Calu3 (cell line): Measurements from ENCODE around the gene ALOX12B. TPM values are rescaled to one million over a fixed set of nuclear protein-coding genes. Genes with fewer than 3 reads are reported as not detected.

Experiments used
- BruUV-seq: library from RNA; stranded (reverse); fragments of 400-500 nt; replicated peaks from 2 replicates; lab custom pipeline; 2021; lab: Mats Ljungman, UMichigan
- CTCF ChIA-PET: fragments of 300-600 bp; sonication (Branson Sonifier 250); formaldehyde crosslinking; loops from one replicate; lab custom pipeline; 2022; ENCODE audit warnings: antibody characterized with exemption; lab: Charles Lee
- DNase-seq: peaks from one replicate; pipeline ENCODE4 v3.0.0; 2022
- H3K27ac Mint-ChIP-seq: one replicate; pipeline ENCODE4 v1.8.0; 2022; ENCODE audit warnings: mixed read lengths; ENCODE audit not compliant: unreplicated experiment
- H3K27me3 Mint-ChIP-seq: one replicate; pipeline ENCODE4 v1.8.0; 2022; ENCODE audit warnings: mixed read lengths; ENCODE audit not compliant: unreplicated experiment
- H3K36me3 Mint-ChIP-seq: one replicate; pipeline ENCODE4 v1.8.0; 2022; ENCODE audit warnings: mild to moderate bottlenecking, moderate library complexity, mixed read lengths; ENCODE audit not compliant: insufficient read depth, unreplicated experiment
- H3K4me1 Mint-ChIP-seq: one replicate; pipeline ENCODE4 v1.8.0; 2022; ENCODE audit warnings: mild to moderate bottlenecking, low read depth, mixed read lengths; ENCODE audit not compliant: unreplicated experiment
- H3K4me3 Mint-ChIP-seq: one replicate; pipeline ENCODE4 v1.8.0; 2022; ENCODE audit warnings: mild to moderate bottlenecking, low read depth, moderate library complexity, mixed read lengths; ENCODE audit not compliant: unreplicated experiment
- H3K9me3 Mint-ChIP-seq: one replicate; pipeline ENCODE4 v1.8.0; 2022; ENCODE audit warnings: low read depth, mixed read lengths; ENCODE audit not compliant: unreplicated experiment
- intact Hi-C: fragments of 100-400 bp; cut with micrococcal nuclease; formaldehyde crosslinking; loops from one replicate; pipeline ENCODE4 v1.10.0; 2022; ENCODE audit not compliant: unreplicated experiment
- total RNA-seq: library from RNA; stranded (reverse); gene quantifications from 2 replicates; pipeline ENCODE4 v1.2.3, GENCODE V29; 2022
- TF ChIP-seq, protein P1 (sequence below): fragments of 200-600 bp; IDR thresholded peaks from one replicate; pipeline ENCODE4 v1.8.0; 2022; ENCODE audit warnings: antibody characterized with exemption; ENCODE audit not compliant: unreplicated experiment

The ALOX12B gene
- total RNA-seq, 1 experiment from 2014 or later, result not detected

DNA sequence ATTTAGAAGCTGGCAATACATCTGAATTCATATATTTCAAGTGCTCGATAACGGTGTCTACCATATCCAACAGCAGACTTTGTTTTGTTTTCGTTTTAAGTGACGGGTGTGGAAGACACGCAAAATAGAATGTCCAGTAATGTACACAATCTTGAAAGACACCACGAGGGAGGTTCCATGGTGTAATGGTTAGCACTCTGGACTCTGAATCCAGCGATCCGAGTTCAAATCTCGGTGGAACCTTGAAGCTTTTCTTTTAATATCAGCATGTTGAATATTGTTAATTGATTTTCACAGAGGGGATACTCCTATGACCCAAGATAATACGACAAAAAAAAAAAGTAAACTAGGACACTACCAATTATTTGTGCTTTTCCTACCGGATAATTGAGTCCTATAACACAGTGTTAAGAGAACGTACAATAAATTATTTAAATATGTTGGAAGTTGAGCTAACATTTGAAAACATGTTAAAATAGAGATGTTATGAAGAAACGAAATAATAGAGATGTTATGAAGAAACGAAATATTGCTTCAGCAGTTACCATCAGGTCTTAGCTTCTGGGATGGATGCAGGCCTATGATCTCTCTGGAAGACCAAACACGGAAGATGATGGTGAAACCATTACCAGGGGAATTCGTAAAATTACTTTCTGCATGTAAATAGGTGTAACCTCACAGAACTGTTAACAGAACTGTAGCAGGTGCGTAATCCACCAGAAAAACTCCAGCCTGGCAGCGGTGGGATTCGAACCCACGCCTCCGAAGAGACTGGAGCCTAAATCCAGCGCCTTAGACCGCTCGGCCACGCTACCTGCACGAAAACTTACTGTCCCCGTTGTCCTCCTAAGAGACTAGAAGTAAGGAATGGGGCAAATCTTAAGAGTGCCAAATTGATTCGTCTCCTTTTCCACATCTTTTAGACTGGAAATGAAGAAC lies 32.3 kb upstream of the ALOX12B start:
- Mint-ChIP-seq H3K36me3 (peaks cover 44% of the 10 kb centered on the region), H3K27ac (peak overlapping the region; percentile 98), H3K27me3 (peaks cover 56% of the 10 kb centered on the region), H3K4me3 (peak overlapping the region; percentile 91), H3K4me1 (peaks cover 41% of the 10 kb centered on the region), H3K9me3 (no peaks in the 10 kb centered on the region)
- DNase-seq, result peak; percentile 87
- no TSS peak for BruUV-seq
- CTCF ChIA-PET, result interaction anchor here (1.1 to 2.4 kb wide), 9 partner anchors 12 to 66 kb away, joined by 3 to 10 read pairs (median 5); no protein-coding TSS in a partner anchor
- TF ChIP-seq, protein P1, sequence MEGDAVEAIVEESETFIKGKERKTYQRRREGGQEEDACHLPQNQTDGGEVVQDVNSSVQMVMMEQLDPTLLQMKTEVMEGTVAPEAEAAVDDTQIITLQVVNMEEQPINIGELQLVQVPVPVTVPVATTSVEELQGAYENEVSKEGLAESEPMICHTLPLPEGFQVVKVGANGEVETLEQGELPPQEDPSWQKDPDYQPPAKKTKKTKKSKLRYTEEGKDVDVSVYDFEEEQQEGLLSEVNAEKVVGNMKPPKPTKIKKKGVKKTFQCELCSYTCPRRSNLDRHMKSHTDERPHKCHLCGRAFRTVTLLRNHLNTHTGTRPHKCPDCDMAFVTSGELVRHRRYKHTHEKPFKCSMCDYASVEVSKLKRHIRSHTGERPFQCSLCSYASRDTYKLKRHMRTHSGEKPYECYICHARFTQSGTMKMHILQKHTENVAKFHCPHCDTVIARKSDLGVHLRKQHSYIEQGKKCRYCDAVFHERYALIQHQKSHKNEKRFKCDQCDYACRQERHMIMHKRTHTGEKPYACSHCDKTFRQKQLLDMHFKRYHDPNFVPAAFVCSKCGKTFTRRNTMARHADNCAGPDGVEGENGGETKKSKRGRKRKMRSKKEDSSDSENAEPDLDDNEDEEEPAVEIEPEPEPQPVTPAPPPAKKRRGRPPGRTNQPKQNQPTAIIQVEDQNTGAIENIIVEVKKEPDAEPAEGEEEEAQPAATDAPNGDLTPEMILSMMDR, result no peak
- intact Hi-C loops, result loop anchor here (5.0 kb wide), 3 partner anchors 37 to 58 kb away; no protein-coding TSS in a partner anchor

DNA sequence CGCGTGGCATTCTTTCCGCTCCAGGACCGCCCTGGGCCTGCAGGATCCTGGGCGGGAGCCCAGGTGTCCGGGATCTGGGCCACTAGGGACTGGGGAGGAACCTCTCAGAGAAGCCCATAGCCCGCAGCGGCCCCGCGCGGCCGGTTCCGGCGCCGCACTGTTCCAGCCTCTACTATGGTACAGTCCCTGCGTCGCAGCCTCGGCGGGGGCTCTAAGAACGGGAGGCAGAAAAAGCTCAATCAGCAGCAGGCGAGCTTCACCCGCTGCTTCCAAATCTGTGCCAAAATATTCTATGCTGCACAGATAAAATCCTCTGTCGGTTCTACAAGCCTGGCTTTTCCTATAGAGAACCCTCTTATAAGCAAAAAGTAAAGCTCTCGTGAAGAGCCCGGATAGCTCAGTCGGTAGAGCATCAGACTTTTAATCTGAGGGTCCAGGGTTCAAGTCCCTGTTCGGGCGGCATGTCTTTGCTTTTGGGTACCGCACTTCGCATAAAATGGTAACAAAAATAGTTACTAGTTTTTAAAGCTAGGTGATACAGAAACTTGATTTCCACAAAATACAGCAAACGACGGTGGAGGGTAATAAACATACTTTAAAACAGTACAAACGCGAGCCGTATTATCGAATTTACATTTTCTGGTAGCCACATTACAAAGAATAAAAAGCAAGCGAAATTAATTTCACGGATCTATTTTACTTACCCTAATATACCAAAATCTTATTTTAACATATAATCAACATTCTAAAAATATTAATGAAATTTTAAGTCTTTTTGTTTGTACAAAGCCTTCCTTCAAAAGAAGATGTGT lies 31.5 kb upstream of the ALOX12B start:
- DNase-seq, result peak; percentile 85
- CTCF ChIA-PET, result interaction anchor here (0.7 to 2.4 kb wide), 14 partner anchors 11 to 249 kb away, joined by 3 to 10 read pairs (median 4); partner anchors contain the start of genes CTC1 and TRAPPC1
- Mint-ChIP-seq H3K27me3 (peaks cover 56% of the 10 kb centered on the region), H3K36me3 (peaks cover 41% of the 10 kb centered on the region), H3K4me1 (peaks cover 32% of the 10 kb centered on the region), H3K27ac (peak overlapping the region; percentile 98), H3K9me3 (no peaks in the 10 kb centered on the region), H3K4me3 (peak overlapping the region; percentile 91)
- BruUV-seq, result no TSS peak
- TF ChIP-seq, protein P1, result peak; percentile 43
- intact Hi-C loops, result loop anchor here (5.0 kb wide), 2 partner anchors 37 to 57 kb away; no protein-coding TSS in a partner anchor

DNA sequence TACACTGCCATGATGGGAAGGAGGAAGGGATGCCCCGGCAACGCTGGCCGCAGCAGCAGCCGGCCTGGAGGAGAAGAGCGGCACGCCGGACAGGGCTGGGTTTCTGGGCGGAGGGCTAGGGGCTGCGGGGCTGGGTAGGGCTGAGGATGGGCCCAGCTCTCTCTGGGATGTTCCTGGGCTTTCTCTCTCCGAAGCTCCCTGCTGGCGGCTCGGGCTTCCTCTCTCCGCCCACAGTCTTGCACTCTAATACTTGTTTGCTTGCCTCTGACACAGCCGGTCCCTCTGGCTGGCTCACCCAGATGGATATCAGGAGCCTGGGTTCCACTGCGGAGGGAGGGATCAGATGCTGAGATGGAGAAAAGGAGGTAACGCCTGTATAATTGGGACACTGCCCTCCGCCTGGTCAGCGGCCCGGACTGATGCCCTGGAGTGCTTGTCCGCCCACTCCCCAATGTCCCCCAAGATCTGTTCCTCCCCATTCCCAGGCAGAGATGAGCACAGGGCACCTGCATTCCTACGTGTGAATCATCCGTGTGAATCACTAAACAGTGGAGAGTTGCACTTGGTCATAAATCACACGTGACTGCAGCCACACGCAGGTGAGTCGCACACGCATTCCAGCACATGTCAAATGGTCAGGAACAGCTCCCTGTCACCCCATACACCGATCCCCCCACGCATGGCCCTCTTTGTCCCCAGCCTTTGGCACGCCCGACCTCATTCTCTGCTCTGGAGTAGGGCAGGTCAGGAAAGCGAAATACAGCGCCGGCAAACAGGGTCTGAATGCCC lies 30.7 kb upstream of the ALOX12B start, which contains the start of gene ALOXE3:
Gene ALOXE3, minus strand, starts transcription at position 535 of the 789 bp plus-strand sequence. Its CDS starts 524 bp downstream, at position 11.
- TF ChIP-seq, protein P1, result no peak
- Mint-ChIP-seq H3K9me3 (no peaks in the 10 kb centered on the region), H3K36me3 (peaks cover 45% of the 10 kb centered on the region), H3K27me3 (peaks cover 56% of the 10 kb centered on the region), H3K4me3 (peak within 1 kb of the TSS; percentile 91), H3K4me1 (peaks cover 24% of the 10 kb centered on the region), H3K27ac (peak within 1 kb of the TSS; percentile 98)
- BruUV-seq, result no TSS peak
- intact Hi-C loops, result loop anchor here (5.0 kb wide), 2 partner anchors 36 to 56 kb away; no protein-coding TSS in a partner anchor
- DNase-seq, result peak; percentile 41
- CTCF ChIA-PET, result interaction anchor here (0.7 to 2.4 kb wide), 8 partner anchors 20 to 129 kb away, joined by 3 to 10 read pairs (median 4); partner anchors contain the start of gene CTC1
